ENCODE measurements around the gene IFNL1.
A peak's percentile ranks its signal among the peaks of the same experiment; 100 is the strongest.
"Not testable (repeated sequence)": the region's sequence is repeated elsewhere in the genome, so short reads cannot be mapped to it uniquely, and the experiment has no call there.

The IFNL1 gene

GRCh38 chr19:39308531-39309304 lies 12.5 kb downstream of the IFNL1 start:
- no peak for DNase-seq

GRCh38 chr19:39309305-39309670 lies 13.1 kb downstream of the IFNL1 start:
- DNase-seq, result not testable (repeated sequence)

- DNase-seq, result no peak
These were observed 14.5 kb downstream of the IFNL1 start for GRCh38 chr19:39310558-39311311.

- no peak for DNase-seq
These were observed 18.0 kb downstream of the IFNL1 start for GRCh38 chr19:39314016-39314728.

GRCh38 chr19:39315933-39316332 lies 19.7 kb downstream of the IFNL1 start:
- no peak for DNase-seq

GRCh38 chr19:39316627-39317321 lies 20.6 kb downstream of the IFNL1 start:
- DNase-seq, result no peak

- no peak for DNase-seq
These were observed 21.3 kb downstream of the IFNL1 start for GRCh38 chr19:39317476-39317875.

GRCh38 chr19:39318071-39318470 lies 21.9 kb downstream of the IFNL1 start:
- DNase-seq, result no peak

GRCh38 chr19:39318690-39319089 lies 22.5 kb downstream of the IFNL1 start:
- DNase-seq, result no peak

- DNase-seq, result no peak
These were observed 23.1 kb downstream of the IFNL1 start for GRCh38 chr19:39319098-39319891.

- no peak for DNase-seq
These were observed 23.7 kb downstream of the IFNL1 start for GRCh38 chr19:39319892-39320248.

- no peak for DNase-seq
These were observed 25.1 kb downstream of the IFNL1 start for GRCh38 chr19:39321117-39321831.

GRCh38 chr19:39321832-39322176 lies 25.6 kb downstream of the IFNL1 start:
- no peak for DNase-seq

GRCh38 chr19:39324242-39324842 lies 28.1 kb downstream of the IFNL1 start:
- no peak for DNase-seq

- DNase-seq, result no peak
These were observed 29.8 kb downstream of the IFNL1 start for GRCh38 chr19:39325778-39326665.

- DNase-seq, result no peak
These were observed 31.3 kb downstream of the IFNL1 start for GRCh38 chr19:39327363-39328045.

- peak; percentile 53 to 80 (median 69) for DNase-seq
These were observed 32.0 kb downstream of the IFNL1 start for GRCh38 chr19:39328046-39328705.

- DNase-seq, result no peak
These were observed 33.7 kb downstream of the IFNL1 start for GRCh38 chr19:39329948-39330347.

- no peak for DNase-seq
These were observed 36.1 kb downstream of the IFNL1 start for GRCh38 chr19:39332293-39332692.
